Measurements from ENCODE around the gene PLEKHA4.

DNA sequence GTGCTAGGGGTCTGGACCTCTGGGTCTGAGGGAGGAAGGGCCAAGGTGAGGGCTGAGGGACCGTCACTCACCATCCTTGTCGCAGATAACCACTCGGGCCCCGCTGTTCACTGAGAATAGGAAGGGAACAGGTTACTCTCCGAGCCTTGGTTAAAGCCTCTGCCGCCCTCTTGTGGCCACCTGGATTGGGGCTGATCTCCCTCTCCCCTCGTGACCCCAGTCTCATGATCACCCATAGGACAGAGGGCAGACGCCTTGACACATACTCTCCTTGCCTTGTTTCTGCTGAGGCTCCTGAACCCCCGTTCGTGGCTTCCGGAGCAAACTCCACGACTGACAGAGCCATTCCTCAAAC lies 32.7 kb downstream of the PLEKHA4 start:
- TF ChIP-seq IRF1 (CRISPR knock-in tag; IDR thresholded peaks at IDR 0.05; ENCODE audit: borderline replicate concordance) (no peak), HCFC1 (IDR thresholded peaks at IDR 0.05; ENCODE audit: low read depth, low read length) (0 out of 2 replicates have a peak, but pooled peaks have one; percentile 43), ZNF274 (IDR thresholded peaks at IDR 0.05; ENCODE audit: borderline replicate concordance, low read depth, low read length) (no peak), ZNF444 (CRISPR knock-in tag; IDR thresholded peaks at IDR 0.05) (no peak), MYC (IDR thresholded peaks at IDR 0.05; ENCODE audit: low read depth, low read length) (peak; percentile 76; the same call in 1 of the 2 replicates), MYC (CRISPR knock-in tag; IDR thresholded peaks at IDR 0.05; ENCODE audit: borderline replicate concordance, low read depth) (0 out of 2 replicates have a peak, but pooled peaks have one; percentile 26)
